Body of pancreas (tissue), 4 donors: ENCODE measurements around the gene SUPT20HL2.

ENCODE experiments used
- POLR2A ChIP-seq, 3 donors: fragments of 450-650 bp; IDR thresholded peaks; one replicate each; pipeline ENCODE4 v1.6.1; 2016; ENCODE audit warnings: antibody characterized with exemption in 3 of 3, mild to moderate bottlenecking in 2 of 3
- TF ChIP-seq, protein P1 (sequence below), 7 experiments: fragments of 450-650 bp in 4 of 7; fragments of 200-600 bp in 3 of 7; sonication (generic) in 3 of 7; IDR thresholded peaks; one replicate each; pipeline ENCODE4 v1.5.1; 2016 to 2019; ENCODE audit warnings: antibody characterized with exemption in 7 of 7

DNA sequence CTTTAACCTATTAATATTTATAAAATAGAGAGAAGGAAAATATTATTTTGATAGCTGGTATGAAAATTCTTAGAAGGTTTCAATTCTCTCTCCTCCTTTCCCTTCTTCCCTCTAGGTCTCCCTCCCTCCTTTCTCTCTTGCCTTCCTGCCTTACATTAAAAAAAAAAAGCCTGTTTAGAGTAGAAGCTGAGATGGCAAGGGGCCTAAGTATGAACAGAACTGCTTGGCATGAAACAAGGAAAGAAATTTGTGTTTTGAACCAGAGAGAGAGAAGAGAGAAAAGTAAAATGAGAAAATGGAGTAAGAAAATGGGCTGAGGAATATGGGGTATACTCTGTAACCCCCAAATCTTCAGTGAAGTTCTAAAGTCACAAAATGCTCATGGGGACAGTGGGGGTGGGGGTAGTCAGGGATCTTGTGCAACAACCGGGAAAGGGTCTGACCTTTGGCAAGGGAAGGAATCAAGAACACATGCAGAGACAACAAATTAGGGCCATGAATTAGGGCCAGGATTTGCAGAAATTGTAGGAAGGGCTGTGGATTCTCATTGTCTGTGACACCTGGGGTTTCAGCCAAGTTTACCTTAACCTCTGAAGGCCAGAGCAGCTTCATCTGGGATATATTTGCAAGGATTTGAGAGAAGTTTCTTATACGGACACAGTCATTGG lies 30.6 kb downstream of the SUPT20HL2 start:
- TF ChIP-seq, protein P1, sequence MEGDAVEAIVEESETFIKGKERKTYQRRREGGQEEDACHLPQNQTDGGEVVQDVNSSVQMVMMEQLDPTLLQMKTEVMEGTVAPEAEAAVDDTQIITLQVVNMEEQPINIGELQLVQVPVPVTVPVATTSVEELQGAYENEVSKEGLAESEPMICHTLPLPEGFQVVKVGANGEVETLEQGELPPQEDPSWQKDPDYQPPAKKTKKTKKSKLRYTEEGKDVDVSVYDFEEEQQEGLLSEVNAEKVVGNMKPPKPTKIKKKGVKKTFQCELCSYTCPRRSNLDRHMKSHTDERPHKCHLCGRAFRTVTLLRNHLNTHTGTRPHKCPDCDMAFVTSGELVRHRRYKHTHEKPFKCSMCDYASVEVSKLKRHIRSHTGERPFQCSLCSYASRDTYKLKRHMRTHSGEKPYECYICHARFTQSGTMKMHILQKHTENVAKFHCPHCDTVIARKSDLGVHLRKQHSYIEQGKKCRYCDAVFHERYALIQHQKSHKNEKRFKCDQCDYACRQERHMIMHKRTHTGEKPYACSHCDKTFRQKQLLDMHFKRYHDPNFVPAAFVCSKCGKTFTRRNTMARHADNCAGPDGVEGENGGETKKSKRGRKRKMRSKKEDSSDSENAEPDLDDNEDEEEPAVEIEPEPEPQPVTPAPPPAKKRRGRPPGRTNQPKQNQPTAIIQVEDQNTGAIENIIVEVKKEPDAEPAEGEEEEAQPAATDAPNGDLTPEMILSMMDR (IDR thresholded peaks at IDR 0.05): no peak
- no peak for TF ChIP-seq POLR2A (IDR thresholded peaks at IDR 0.05)
